ENCODE measurements around the gene SRGAP1. TPM values are rescaled to one million over a fixed set of nuclear protein-coding genes. Genes with fewer than 3 reads are reported as not detected.

The SRGAP1 gene
- total and polyA plus RNA-seq, 9 of the 15 experiments (the other 6 are each of a cell fraction or from before 2014, with no cell fraction given): 0.01 to 0.13 (median 0.04) TPM; not detected in 3

GRCh38 chr12:63795032-63795687 lies 49.3 kb upstream of the SRGAP1 start:
- BruUV-seq (replicated peaks): no TSS peak
- no peaks in the 10 kb centered on the region for H3K4me1 ChIP-seq (replicated peaks in 1 of 2; ENCODE audit: control insufficient read depth in 2 of 2, insufficient read depth in 2 of 2, low read length in 2 of 2)
- peaks cover 10% of the 10 kb centered on the region; the same call in 1 of the 3 replicates for H3K36me3 ChIP-seq (ENCODE audit: control insufficient read depth, insufficient read depth, low read length)
- no peak overlapping the region for H2AFZ ChIP-seq (ENCODE audit: low read depth, low read length)
- POLR2A ChIA-PET: no interaction called here
- ATAC-seq: no peak
- intact Hi-C loops (cut with micrococcal nuclease) (no loop called here), in situ Hi-C loops (cut with MboI) (no loop called here)
- no peak overlapping the region for H3K4me3 ChIP-seq
- no peaks in the 10 kb centered on the region for H3K79me2 ChIP-seq (ENCODE audit: control insufficient read depth, insufficient read depth, low read length)
- no peaks in the 10 kb centered on the region for H3K9me1 ChIP-seq (ENCODE audit: control insufficient read depth, insufficient read depth, low read length)
- H3K4me2 ChIP-seq (ENCODE audit: insufficient read depth, low read length): no peak overlapping the region
- DNase-seq (ENCODE audit: extremely low read depth in 1 of 4, low spot score in 3 of 4): no peak
- H4K20me1 ChIP-seq (replicated peaks; ENCODE audit: control insufficient read depth, insufficient read depth, low read length): no peaks in the 10 kb centered on the region
- FAIRE-seq: no peak
- no peak overlapping the region for H3K27ac ChIP-seq (ENCODE audit: extremely low read depth, low read depth, low read length)
- no peaks in the 10 kb centered on the region for H3K9me3 ChIP-seq (replicated peaks; ENCODE audit: control insufficient read depth, insufficient read depth, low read depth, low read length)
- TF ChIP-seq TFE3 (CRISPR knock-in tag; IDR thresholded peaks at IDR 0.05) (peak; percentile 11; the same call in 1 of the 2 replicates), PURB (CRISPR knock-in tag; IDR thresholded peaks at IDR 0.05; ENCODE audit: low read depth) (no peak)
- H3K27me3 ChIP-seq (ENCODE audit: control insufficient read depth in 2 of 2, insufficient read depth in 2 of 2, low read length in 2 of 2): no peaks in the 10 kb centered on the region
- CTCF ChIA-PET (ENCODE audit: low intra/inter-chr PET ratio): no interaction called here
- no peak overlapping the region for H3K9ac ChIP-seq (ENCODE audit: insufficient read depth in 1 of 2, low read depth in 2 of 2, low read length in 2 of 2)
- 87% methylated on average over 8 of the region's 10 CpGs for WGBS (ENCODE audit: insufficient coverage, low coverage, missing lambda C conversion rate)

GRCh38 chr12:63795944-63796343 lies 48.6 kb upstream of the SRGAP1 start:
- H4K20me1 ChIP-seq (replicated peaks; ENCODE audit: control insufficient read depth, insufficient read depth, low read length): no peaks in the 10 kb centered on the region
- no peak overlapping the region for H2AFZ ChIP-seq (ENCODE audit: low read depth, low read length)
- no TSS peak for BruUV-seq (replicated peaks)
- H3K27ac ChIP-seq (ENCODE audit: extremely low read depth, low read depth, low read length): no peak overlapping the region
- no peak overlapping the region for H3K9ac ChIP-seq (ENCODE audit: insufficient read depth in 1 of 2, low read depth in 2 of 2, low read length in 2 of 2)
- 73% methylated on average over 6 of the region's 6 CpGs for WGBS (ENCODE audit: insufficient coverage, low coverage, missing lambda C conversion rate)
- in situ Hi-C loops (cut with MboI): no loop called here
- no peaks in the 10 kb centered on the region for H3K4me1 ChIP-seq (replicated peaks in 1 of 2; ENCODE audit: control insufficient read depth in 2 of 2, insufficient read depth in 2 of 2, low read length in 2 of 2)
- H3K79me2 ChIP-seq (ENCODE audit: control insufficient read depth, insufficient read depth, low read length): no peaks in the 10 kb centered on the region
- no peaks in the 10 kb centered on the region for H3K9me3 ChIP-seq (replicated peaks; ENCODE audit: control insufficient read depth, insufficient read depth, low read depth, low read length)
- no peak for DNase-seq (ENCODE audit: extremely low read depth in 1 of 4, low spot score in 3 of 4)
- H3K36me3 ChIP-seq (ENCODE audit: control insufficient read depth, insufficient read depth, low read length): peaks cover 3% of the 10 kb centered on the region; the same call in 1 of the 3 replicates
- FAIRE-seq: no peak
- POLR2A ChIA-PET: no interaction called here
- H3K4me3 ChIP-seq: no peak overlapping the region
- intact Hi-C loops (cut with micrococcal nuclease): no loop called here
- no peak for ATAC-seq
- CTCF ChIA-PET (ENCODE audit: low intra/inter-chr PET ratio): no interaction called here
- H3K9me1 ChIP-seq (ENCODE audit: control insufficient read depth, insufficient read depth, low read length): no peaks in the 10 kb centered on the region
- no peak overlapping the region for H3K4me2 ChIP-seq (ENCODE audit: insufficient read depth, low read length)
- no peaks in the 10 kb centered on the region for H3K27me3 ChIP-seq (ENCODE audit: control insufficient read depth in 2 of 2, insufficient read depth in 2 of 2, low read length in 2 of 2)
- TF ChIP-seq ZNF699 (CRISPR knock-in tag; IDR thresholded peaks at IDR 0.05; ENCODE audit: insufficient replicate concordance) (no peak), ZBTB7A (IDR thresholded peaks at IDR 0.05; ENCODE audit: borderline replicate concordance, control insufficient read depth, low read depth, low read length) (no peak), SAFB2 (IDR thresholded peaks at IDR 0.05; ENCODE audit: borderline replicate concordance, low read depth, low read length, severe bottlenecking) (no peak), RBM39 (optimal IDR thresholded peaks at IDR 0.05; ENCODE audit: low read depth, low read length) (no peak), U2AF1 (optimal IDR thresholded peaks at IDR 0.05; ENCODE audit: low read depth, low read length) (no peak), THRAP3 (IDR thresholded peaks at IDR 0.05; ENCODE audit: borderline replicate concordance) (no peak), FOXJ3 (CRISPR knock-in tag; IDR thresholded peaks at IDR 0.05) (no peak), PRPF4 (IDR thresholded peaks at IDR 0.05; ENCODE audit: insufficient read depth, low read depth, low read length, poor library complexity, severe bottlenecking) (no peak), NCOA6 (IDR thresholded peaks at IDR 0.05) (no peak), SMARCA4 (IDR thresholded peaks at IDR 0.05) (no peak), MECOM (CRISPR knock-in tag; IDR thresholded peaks at IDR 0.05) (no peak), ZFP1 (CRISPR knock-in tag; IDR thresholded peaks at IDR 0.05) (no peak), NCOA4 (IDR thresholded peaks at IDR 0.05; ENCODE audit: partially characterized antibody) (no peak), C11orf30 (IDR thresholded peaks at IDR 0.05; ENCODE audit: low read depth) (no peak), COPS2 (conservative IDR thresholded peaks at IDR 0.05) (no peak)

Measured in K562 (cell line).